Cardiac fibroblast (primary cell): ENCODE measurements around the gene AQP7.

Source experiments
- DNase-seq, 2 donors: peaks; one replicate each; pipeline versions ENCODE4 v3.0.0 to v3.0.0-alpha.2; 2010; ENCODE audit warnings: low read depth in 2 of 2
- H3K4me3 ChIP-seq, 2 donors: replicated peaks in 1 of 2; 1 replicate in 1 of 2; 2 replicates in 1 of 2; pipeline ENCODE4 v1.5.1; 2011; ENCODE audit warnings: low read depth in 2 of 2, low read length in 2 of 2, mild to moderate bottlenecking in 2 of 2, moderate library complexity in 1 of 2
- TF ChIP-seq, protein P1 (sequence below): IDR thresholded peaks from one replicate; pipeline ENCODE4 v1.5.1; 2011; ENCODE audit warnings: low read depth, mild to moderate bottlenecking, low read length, inconsistent platforms

The AQP7 gene

DNA sequence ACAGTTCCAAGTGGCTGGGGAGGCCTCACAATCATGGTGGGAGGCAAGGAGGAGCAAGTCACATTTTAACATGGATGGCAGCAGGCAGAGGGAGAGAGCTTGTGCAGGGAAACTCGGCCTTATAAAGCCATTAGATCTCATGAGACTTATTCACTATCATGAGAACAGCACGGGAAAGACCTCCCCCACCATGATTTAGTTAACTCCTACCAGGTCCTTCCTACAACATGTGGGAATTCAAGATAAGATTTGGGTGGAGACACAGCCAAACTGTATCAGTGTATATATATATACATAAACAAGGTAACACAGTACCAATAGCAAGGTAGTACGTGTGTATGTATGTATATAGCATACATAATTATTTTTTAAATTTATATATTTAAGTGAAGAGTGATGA is 61.2 kb downstream of the AQP7 start:
- TF ChIP-seq, protein P1, sequence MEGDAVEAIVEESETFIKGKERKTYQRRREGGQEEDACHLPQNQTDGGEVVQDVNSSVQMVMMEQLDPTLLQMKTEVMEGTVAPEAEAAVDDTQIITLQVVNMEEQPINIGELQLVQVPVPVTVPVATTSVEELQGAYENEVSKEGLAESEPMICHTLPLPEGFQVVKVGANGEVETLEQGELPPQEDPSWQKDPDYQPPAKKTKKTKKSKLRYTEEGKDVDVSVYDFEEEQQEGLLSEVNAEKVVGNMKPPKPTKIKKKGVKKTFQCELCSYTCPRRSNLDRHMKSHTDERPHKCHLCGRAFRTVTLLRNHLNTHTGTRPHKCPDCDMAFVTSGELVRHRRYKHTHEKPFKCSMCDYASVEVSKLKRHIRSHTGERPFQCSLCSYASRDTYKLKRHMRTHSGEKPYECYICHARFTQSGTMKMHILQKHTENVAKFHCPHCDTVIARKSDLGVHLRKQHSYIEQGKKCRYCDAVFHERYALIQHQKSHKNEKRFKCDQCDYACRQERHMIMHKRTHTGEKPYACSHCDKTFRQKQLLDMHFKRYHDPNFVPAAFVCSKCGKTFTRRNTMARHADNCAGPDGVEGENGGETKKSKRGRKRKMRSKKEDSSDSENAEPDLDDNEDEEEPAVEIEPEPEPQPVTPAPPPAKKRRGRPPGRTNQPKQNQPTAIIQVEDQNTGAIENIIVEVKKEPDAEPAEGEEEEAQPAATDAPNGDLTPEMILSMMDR, result no peak
- DNase-seq, result no peak
- H3K4me3 ChIP-seq, result no peak overlapping the region

DNA sequence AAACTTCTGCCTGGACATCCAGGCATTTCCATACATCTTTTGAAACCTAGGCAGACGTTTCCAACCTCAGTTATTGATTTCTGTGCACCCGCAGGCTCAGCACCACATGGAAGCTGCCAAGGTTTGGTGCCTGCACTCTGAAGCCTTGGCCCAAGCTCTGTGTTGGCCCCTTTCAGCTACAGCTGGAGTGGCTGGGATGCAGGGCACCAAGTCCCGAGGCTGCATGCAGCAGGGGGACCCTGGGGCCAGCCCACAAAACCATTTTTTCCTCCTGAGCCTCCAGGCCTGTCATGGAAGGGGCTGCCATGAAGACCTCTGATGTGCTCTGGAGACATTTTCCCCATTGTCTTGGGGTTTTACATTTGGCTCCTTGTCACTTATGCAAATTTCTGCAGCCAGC is 62.2 kb downstream of the AQP7 start:
- DNase-seq, result no peak
- H3K4me3 ChIP-seq, result no peak overlapping the region

More for the DNA sequence above, 62.2 kb downstream of the AQP7 start:
- TF ChIP-seq, protein P1, result no peak
